ENCODE measurements around the gene FAM163A. TPM values are rescaled to one million over a fixed set of nuclear protein-coding genes. Genes with fewer than 3 reads are reported as not detected.

The FAM163A gene
- 0.08 TPM in 1 of 2 replicates, not detected in the other for total RNA-seq (2014; rRNA removed; shearing (Covaris generic))

GRCh38 chr1:179742717-179743678, at the start of gene FAM163A:
Gene FAM163A, plus strand, starts transcription at chr1:179743291. Its CDS starts 69,807 bp downstream, at chr1:179813098.

Other genes with a start within 250 kb of the FAM163A start
- gene NPHS2, start 167.3 kb upstream of the FAM163A start, total RNA-seq (2014; rRNA removed; shearing (Covaris generic)): 0.19 TPM in 1 of 2 replicates, not detected in the other
- 0.04 and 0.40 TPM in 2 replicates for gene TDRD5, start 151.5 kb upstream of the FAM163A start, total RNA-seq (2014; rRNA removed; shearing (Covaris generic))
- 83.7 and 117 TPM in 2 replicates for gene TOR1AIP2, start 134.5 kb downstream of the FAM163A start, total RNA-seq (2014; rRNA removed; shearing (Covaris generic))
- 40.2 and 46.4 TPM in 2 replicates for gene TOR1AIP1, start 139.0 kb downstream of the FAM163A start, total RNA-seq (2014; rRNA removed; shearing (Covaris generic))
- gene CEP350, start 211.5 kb downstream of the FAM163A start, total RNA-seq (2014; rRNA removed; shearing (Covaris generic)): 41.7 and 64.1 TPM in 2 replicates